ENCODE data around the gene GRM8. TPM values are rescaled to one million over a fixed set of nuclear protein-coding genes. Genes with fewer than 3 reads are reported as not detected.

GRM8 gene
- total and polyA plus RNA-seq, 8 donors, result 0.11 to 1.2 (median 0.89) TPM

- Histone ChIP-seq H3K9me3 (no peaks in the 10 kb centered on the region), H3K36me3 (no peaks in the 10 kb centered on the region), H3K4me3 (no peak overlapping the region), H3K27ac (no peak overlapping the region), H3K27me3 (no peaks in the 10 kb centered on the region), H3K4me1 (no peaks in the 10 kb centered on the region)
- 93 to 98% methylated on average over 14 to 18 of the region's 18 CpGs for WGBS, 2 donors
- TF ChIP-seq CTCF (IDR thresholded peaks at IDR 0.05), result no peak
- DNase-seq, result peak in 1 of 6 donors; percentile 64
- FAIRE-seq, result no peak
- intact Hi-C loops (cut with DNase I), result no loop called here
- ATAC-seq, result no peak
These were observed 161.1 kb downstream of the GRM8 start for GRCh38 chr7:127091620-127092019.

- intact Hi-C loops (cut with DNase I), result no loop called here
- Histone ChIP-seq H3K27ac (no peak overlapping the region), H3K4me3 (no peak overlapping the region), H3K36me3 (no peaks in the 10 kb centered on the region), H3K27me3 (no peaks in the 10 kb centered on the region), H3K9me3 (no peaks in the 10 kb centered on the region), H3K4me1 (no peaks in the 10 kb centered on the region)
- 69 to 76% methylated on average over 1 of the region's 1 CpG for WGBS, 2 donors
- ATAC-seq, result no peak
- FAIRE-seq, result no peak
- no peak for DNase-seq
- no peak for TF ChIP-seq CTCF (IDR thresholded peaks at IDR 0.05)
These were observed 163.6 kb downstream of the GRM8 start for GRCh38 chr7:127089146-127089545.

- no peak for TF ChIP-seq CTCF (IDR thresholded peaks at IDR 0.05)
- intact Hi-C loops (cut with DNase I), result no loop called here
- Histone ChIP-seq H3K27me3 (no peaks in the 10 kb centered on the region), H3K4me1 (no peaks in the 10 kb centered on the region), H3K4me3 (no peak overlapping the region), H3K36me3 (no peaks in the 10 kb centered on the region), H3K27ac (no peak overlapping the region), H3K9me3 (no peaks in the 10 kb centered on the region)
- no peak for FAIRE-seq
- no peak for DNase-seq
- ATAC-seq, result no peak
- 78 to 80% methylated on average over 3 of the region's 3 CpGs for WGBS, 2 donors
These were observed 171.2 kb downstream of the GRM8 start for GRCh38 chr7:127081539-127081938.

- Histone ChIP-seq H3K9me3 (no peaks in the 10 kb centered on the region), H3K27ac (no peak overlapping the region), H3K27me3 (no peaks in the 10 kb centered on the region), H3K4me1 (no peaks in the 10 kb centered on the region), H3K4me3 (no peak overlapping the region), H3K36me3 (no peaks in the 10 kb centered on the region)
- FAIRE-seq, result no peak
- WGBS, 2 donors, result 80 to 86% methylated on average over 2 of the region's 2 CpGs
- no peak for DNase-seq
- ATAC-seq, result no peak
- TF ChIP-seq CTCF (IDR thresholded peaks at IDR 0.05), result no peak
- intact Hi-C loops (cut with DNase I), result no loop called here
These were observed 172.2 kb downstream of the GRM8 start for GRCh38 chr7:127080576-127080975.

- Histone ChIP-seq H3K27me3 (no peaks in the 10 kb centered on the region), H3K9me3 (no peaks in the 10 kb centered on the region), H3K36me3 (no peaks in the 10 kb centered on the region), H3K4me1 (no peaks in the 10 kb centered on the region), H3K27ac (no peak overlapping the region), H3K4me3 (no peak overlapping the region)
- no peak for ATAC-seq
- intact Hi-C loops (cut with DNase I), result no loop called here
- peak in 1 of 4 donors; percentile 8 for TF ChIP-seq CTCF (IDR thresholded peaks at IDR 0.05)
- 61 to 67% methylated on average over 3 of the region's 3 CpGs for WGBS, 2 donors
- FAIRE-seq, result no peak
- DNase-seq, result no peak
These were observed 185.8 kb downstream of the GRM8 start for GRCh38 chr7:127066974-127067373.
